GM12872 (cell line): ENCODE results near the gene PEF1.

Experiments
- TF ChIP-seq, protein P1 (sequence below): IDR thresholded peaks from 3 replicates; pipeline ENCODE4 v1.5.1; 2011; ENCODE audit warnings: low read depth, mild to moderate bottlenecking, low read length, moderate library complexity; ENCODE audit not compliant: insufficient read depth

The PEF1 gene

DNA sequence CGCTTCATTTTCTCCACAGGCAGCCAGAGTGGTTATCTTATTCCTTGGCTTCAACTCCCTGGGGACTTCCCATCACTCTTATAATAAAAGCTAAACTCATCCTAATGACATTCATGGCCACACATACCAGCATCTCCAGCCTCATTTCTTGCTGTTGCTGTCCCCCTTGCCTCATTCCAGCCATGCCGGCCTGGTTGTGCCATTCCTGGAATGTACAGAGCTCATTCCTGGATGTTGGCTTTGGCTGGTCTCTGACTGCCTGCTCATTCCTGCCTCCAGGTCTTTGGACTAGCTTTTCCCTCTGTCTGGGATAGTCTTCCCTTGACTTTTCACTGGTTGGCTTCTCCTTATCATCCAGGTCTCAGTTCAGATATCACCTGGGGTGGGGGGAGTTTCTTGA, 2.4 kb upstream of the PEF1 start:
- TF ChIP-seq, protein P1, sequence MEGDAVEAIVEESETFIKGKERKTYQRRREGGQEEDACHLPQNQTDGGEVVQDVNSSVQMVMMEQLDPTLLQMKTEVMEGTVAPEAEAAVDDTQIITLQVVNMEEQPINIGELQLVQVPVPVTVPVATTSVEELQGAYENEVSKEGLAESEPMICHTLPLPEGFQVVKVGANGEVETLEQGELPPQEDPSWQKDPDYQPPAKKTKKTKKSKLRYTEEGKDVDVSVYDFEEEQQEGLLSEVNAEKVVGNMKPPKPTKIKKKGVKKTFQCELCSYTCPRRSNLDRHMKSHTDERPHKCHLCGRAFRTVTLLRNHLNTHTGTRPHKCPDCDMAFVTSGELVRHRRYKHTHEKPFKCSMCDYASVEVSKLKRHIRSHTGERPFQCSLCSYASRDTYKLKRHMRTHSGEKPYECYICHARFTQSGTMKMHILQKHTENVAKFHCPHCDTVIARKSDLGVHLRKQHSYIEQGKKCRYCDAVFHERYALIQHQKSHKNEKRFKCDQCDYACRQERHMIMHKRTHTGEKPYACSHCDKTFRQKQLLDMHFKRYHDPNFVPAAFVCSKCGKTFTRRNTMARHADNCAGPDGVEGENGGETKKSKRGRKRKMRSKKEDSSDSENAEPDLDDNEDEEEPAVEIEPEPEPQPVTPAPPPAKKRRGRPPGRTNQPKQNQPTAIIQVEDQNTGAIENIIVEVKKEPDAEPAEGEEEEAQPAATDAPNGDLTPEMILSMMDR = no peak

DNA sequence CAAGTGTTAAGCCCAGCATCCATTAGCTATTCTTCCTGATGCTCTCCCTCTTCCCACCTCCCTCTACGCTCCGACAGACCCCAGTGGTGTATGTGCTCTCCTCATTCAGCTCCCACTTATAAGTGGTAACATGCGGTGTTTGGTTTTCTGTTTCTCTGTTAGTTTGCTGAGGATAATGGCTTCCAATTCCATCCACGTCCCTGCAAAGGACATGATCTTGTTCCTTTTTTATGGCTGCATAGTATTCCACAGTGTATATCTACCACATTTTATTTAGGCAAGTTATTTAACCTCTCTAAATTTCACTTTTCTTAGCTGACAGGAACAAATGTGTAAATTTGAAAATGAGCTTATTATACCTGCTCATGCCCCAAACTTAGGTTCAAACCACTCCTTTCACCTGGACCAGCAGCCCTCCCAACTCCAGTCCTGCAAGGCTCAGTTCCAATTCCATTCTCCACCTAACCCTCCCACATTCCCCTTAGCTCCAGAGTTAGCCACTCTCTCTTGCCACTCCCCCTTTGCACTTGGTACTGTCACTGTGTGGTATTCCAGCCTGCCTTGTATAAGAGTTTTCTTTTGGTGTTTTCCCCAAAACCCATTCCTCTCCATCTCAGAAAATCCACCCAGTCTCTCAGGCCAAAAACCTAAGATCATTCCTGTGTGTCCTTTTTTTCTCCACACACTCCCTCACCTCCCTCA, 1.7 kb upstream of the PEF1 start:
- TF ChIP-seq, protein P1 = no peak

DNA sequence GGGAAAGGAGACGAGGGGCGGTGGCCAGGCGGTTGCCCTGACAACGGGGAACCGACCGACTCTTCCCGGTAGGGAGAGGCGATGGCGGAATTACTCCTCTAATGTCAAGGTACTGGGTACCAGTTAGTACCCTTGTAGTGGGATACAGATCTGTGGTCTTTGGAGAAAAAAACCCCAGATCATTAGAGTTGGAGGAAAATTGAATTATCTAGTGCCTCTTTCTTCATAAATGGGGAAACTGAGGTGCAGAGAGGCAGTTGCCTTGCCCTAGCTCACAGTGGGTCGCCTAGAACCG, 545 bp upstream of the PEF1 start:
- TF ChIP-seq, protein P1 = no peak

DNA sequence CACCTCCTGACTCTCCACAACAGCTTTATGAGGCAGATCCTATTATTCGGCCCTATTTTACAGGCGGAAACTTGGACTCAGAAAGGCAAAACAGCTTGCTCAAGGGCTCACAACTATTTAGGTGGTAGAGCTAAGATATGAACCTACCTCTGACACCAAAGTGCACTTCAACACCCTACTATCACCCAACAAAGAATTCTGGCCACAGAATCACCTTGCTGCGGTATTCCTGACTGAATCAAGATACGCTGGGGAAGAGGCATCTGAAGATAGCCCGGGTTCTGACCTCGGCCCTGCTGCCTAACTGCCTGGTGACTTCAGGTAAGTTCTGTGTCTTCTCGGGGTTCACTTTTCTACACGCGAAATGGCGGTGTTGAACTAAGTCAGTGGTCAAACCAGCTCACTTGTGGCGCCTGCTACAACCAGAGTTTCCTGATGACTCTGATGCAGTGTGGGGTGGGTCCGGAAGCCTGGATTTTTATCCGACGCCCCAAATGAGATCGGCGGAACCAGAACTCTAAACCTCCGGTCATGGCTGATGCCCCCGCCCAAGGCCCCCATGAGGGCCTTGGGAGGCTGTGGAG, 608 bp downstream of the PEF1 start:
- TF ChIP-seq, protein P1 = no peak

DNA sequence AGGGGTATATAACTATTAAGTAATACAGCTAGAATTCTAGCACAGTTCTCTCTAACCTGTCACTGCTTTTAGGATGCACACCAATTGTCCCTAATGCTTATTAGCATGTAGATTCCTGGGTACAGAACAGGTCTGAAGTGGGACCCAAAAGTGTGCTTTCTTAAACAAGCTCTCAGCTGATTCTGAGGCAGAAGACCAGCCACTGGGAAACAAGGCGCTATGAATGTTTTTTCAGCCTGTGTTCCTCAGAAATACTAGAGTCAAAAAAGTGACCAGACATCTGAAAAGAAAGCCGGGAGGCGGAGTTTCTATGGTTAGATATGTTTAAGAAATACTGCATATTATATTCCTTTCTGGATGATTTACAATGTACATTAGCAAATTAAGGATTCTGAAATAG, 1.8 kb downstream of the PEF1 start:
- TF ChIP-seq, protein P1 = no peak

DNA sequence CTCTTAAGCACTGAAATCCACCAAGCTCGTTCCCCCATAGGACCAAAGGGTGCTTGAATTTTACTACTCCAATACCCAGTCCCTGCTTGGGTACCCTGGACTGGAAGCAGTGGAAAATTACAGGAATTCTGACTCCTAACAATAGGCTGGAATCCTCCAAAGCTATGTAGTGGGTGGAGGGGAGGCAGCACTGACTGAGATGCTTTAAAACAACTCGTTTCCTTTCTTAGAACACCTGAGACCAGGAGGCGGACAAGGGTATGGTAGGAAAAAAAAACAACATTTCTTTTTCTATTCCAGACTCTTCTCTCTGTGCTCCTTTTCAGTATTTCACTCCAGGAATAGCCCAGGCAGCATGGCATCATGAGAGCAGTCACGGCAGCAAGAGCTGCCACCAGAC, 2.3 kb downstream of the PEF1 start:
- TF ChIP-seq, protein P1 = no peak

DNA sequence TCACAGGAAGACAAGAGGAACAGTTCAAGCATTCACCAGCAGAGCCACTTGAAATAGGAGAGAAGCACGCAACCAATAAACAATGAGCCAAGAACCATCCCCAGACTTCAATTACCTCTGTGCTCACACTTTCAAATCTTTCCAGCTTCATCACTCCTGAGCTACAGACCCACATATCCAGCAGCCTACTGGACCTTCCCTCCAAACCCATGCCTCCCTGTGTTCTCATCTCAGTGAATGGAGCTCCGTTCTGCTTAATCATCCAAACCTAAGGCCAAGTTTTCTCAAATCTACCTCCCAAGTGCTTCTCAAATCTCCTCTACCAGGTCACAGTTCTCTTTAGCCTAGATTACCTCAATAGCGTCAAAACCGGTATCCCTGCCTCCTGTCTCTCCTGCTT, 3.7 kb downstream of the PEF1 start:
- TF ChIP-seq, protein P1 = no peak

DNA sequence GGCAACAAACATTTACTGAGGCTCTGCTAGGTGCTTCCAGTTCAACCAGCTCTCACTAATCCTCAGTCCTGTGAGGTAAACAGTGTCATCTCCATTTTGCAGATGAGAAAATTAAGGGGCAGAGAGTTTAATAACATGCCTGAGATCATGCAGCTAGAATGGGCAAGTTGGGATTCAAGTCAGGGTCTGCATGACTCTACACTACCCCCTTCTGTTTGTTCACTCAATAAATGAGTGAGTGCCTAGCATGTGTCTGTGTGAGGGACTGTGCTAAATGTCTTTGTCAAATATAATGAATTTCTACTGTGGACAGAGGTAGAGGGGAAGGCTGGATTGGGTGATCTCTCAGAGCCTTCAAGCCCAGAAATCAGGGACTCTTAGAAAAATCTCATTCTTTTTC, 4.5 kb downstream of the PEF1 start:
- TF ChIP-seq, protein P1 = 0 out of 3 replicates have a peak, but pooled peaks have one; percentile 16
